ENCODE data around the gene ATXN7L1. TPM values are rescaled to one million over a fixed set of nuclear protein-coding genes. Genes with fewer than 3 reads are reported as not detected.

ATXN7L1 gene
- total RNA-seq, 1 donor = 17.3 TPM

DNA sequence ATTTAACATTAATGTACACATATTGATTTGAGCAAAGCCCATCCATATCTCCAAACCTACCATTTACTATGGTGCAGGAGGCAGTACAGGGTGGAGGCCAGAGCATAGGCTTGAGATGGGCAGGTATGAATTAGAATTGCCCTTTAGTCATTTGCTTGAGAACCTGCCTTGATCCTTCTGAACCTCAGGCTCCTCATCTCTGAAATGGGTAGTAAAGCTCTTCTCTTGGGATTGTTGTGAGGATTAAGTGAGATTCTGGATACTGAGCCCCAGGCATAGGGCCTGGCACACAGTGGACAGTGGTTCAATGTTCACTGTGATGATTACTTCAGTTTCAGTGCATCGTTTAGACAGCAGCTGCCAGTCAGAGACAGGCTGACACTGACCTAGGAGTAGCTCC, 5.0 kb upstream of the ATXN7L1 start:
- no peak for DNase-seq (ENCODE audit: low read depth)
- TF ChIP-seq, protein P1, sequence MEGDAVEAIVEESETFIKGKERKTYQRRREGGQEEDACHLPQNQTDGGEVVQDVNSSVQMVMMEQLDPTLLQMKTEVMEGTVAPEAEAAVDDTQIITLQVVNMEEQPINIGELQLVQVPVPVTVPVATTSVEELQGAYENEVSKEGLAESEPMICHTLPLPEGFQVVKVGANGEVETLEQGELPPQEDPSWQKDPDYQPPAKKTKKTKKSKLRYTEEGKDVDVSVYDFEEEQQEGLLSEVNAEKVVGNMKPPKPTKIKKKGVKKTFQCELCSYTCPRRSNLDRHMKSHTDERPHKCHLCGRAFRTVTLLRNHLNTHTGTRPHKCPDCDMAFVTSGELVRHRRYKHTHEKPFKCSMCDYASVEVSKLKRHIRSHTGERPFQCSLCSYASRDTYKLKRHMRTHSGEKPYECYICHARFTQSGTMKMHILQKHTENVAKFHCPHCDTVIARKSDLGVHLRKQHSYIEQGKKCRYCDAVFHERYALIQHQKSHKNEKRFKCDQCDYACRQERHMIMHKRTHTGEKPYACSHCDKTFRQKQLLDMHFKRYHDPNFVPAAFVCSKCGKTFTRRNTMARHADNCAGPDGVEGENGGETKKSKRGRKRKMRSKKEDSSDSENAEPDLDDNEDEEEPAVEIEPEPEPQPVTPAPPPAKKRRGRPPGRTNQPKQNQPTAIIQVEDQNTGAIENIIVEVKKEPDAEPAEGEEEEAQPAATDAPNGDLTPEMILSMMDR (IDR thresholded peaks at IDR 0.05; ENCODE audit: insufficient read depth, low read depth, low read length) = no peak

DNA sequence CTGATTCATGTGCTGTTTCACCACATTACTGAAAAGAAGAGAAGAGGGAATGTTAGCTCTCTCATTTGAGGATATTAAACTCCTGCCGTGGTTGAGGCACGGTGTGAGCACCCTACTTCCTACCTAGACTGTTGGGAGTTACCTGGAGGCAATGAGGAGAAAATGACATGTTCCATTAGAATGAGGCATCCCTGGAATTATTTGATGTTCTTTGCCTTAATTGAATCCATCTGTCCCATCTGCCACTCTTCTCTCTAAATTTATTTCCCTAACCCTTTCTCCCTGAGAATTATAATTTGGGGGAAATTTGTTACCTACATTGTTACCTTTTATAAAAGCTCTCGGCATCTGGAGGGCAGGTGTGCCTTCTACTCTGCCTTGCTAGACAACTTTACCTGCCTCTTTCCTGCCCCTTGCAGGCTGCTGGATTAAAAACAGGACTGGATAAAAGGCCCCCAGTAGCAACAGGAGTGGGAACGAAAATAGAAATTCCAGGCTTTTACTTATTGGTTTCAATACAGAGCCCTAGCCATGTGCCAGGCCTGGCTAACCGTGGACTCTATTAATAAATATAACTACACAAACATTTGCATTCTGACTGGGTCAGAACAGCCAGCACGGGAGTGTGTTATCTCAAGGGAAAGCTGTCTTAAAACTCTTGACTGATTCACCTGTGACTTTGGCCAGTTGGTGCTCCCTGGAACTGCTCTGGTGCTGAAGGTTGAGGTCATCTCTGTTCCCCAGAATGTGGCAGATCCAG, 4.4 kb upstream of the ATXN7L1 start:
- DNase-seq (ENCODE audit: low read depth) = no peak
- TF ChIP-seq, protein P1 (IDR thresholded peaks at IDR 0.05; ENCODE audit: insufficient read depth, low read depth, low read length) = no peak
- H3K4me3 ChIP-seq (ENCODE audit: low read depth, low read length) = no peak overlapping the region

More for the DNA sequence above, 5.0 kb upstream of the ATXN7L1 start:
- H3K4me3 ChIP-seq (ENCODE audit: low read depth, low read length) = no peak overlapping the region

DNA sequence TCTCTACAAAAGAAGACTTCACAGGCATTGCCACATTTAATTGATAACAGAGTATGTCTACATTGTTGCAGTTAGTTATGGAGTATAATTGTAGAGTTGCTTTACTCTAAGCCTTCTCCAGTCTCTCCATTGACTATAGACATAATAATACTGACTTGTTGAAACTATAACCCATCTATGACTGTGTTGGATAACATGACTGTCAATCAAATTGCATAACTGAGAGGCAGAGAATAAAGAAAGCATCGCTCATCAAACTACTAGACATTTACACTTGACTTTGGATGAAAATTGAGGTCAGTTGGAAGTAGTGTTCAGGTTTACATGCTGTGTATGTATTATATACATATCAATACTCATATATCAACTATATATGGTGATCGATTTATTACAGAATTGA, 3.4 kb upstream of the ATXN7L1 start:
- TF ChIP-seq, protein P1 (IDR thresholded peaks at IDR 0.05; ENCODE audit: insufficient read depth, low read depth, low read length) = no peak
- H3K4me3 ChIP-seq (ENCODE audit: low read depth, low read length) = no peak overlapping the region
- DNase-seq (ENCODE audit: low read depth) = no peak

DNA sequence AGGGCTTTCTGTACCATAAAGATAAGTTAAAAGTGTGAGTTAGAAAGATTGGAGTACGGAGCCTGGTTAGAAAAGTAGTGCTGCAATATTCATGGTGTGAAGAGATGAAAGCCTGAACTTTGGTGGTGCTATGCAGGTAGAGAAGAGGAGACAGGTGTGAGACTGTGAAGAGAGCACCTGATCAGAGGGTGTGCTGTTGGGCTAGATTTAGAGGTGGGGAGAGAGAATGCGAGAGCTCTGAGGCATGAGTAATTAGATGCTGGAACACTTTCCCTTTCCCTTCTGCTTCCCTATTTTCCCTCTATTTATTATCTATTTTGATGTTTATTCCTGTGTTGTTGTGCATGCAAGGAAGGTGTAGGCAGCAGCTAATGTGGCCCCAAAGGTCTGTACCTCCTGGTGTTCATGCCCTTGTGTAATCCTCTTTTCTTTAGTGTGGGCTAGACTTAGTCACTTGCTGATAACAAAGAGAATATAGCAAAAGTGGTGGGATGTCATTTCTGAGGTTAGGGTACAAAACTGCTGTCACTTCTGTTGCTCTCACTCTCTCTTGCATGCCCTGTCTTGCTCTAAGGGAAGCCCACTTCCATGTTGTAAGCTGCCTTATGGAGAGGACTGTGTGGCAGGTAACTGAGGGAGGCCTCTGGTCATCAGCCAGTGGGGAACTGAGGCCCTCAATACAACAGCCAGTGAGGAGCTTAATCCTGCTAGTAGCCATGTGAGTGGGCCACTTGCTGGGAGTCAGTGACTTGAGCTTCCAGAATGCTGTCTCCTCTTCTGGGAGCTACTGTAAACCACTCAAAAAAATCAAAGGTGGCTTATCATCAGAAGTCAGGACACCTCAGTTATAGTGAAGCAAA, 2.6 kb upstream of the ATXN7L1 start:
- H3K4me3 ChIP-seq (ENCODE audit: low read depth, low read length) = no peak overlapping the region

DNA sequence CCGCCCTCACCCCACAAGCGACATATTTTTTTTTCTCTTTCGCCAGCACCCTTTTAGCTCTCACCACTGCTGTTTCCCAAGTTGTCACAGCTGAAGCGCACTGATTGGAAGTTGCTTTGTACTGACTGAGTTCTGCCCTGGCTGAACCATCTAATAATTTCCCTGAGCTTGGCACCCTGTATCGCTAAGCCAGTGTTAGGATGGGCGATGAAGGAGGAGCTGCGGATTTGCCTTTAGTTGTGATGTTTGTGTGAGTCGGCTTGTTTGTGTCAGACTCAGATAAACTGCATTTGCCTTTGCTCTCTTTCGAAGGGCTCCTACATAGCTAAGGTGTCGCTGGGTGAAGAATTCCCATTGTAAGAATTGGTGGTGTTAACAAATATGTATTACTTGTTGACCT, 1.3 kb upstream of the ATXN7L1 start:
- peak; percentile 14 for DNase-seq (ENCODE audit: low read depth)
- peak overlapping the region; percentile 77 for H3K4me3 ChIP-seq (ENCODE audit: low read depth, low read length)

More for the DNA sequence above, 2.6 kb upstream of the ATXN7L1 start:
- DNase-seq (ENCODE audit: low read depth) = no peak
- TF ChIP-seq, protein P1 (IDR thresholded peaks at IDR 0.05; ENCODE audit: insufficient read depth, low read depth, low read length) = no peak

DNA sequence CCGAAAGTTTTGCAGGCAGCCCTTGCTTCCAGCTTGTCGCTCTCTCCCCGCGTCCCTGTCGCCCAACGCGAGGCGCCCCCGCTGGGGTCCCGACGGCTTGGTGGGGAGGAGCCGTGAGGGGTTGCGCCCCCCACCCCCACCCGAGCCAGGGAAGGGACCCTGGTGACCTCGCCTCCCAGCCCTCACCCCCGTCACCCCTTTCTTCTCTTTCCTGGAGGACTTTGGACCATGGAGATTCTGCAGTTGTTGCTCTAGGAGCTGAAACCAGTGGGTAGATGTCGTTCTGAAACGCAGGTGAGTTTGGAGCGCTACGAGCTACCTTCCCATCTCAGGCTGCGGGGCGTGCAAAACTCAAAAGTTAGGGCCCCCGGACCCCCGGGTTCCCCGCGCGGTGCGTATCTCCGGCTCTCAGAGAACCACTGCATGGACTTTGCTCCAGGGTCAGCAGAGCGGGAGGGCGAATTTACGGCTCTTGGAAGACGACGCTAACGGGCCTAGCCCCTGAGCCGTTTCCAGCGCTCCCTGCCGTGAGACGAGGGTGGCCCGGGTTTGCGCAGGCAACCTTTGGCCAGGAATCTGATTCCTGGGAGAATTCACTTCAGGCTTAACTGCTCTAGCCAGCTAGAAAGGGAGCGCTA, 684 bp upstream of the ATXN7L1 start:
- DNase-seq (ENCODE audit: low read depth) = peak; percentile 51
- TF ChIP-seq, protein P1 (IDR thresholded peaks at IDR 0.05; ENCODE audit: insufficient read depth, low read depth, low read length) = peak; percentile 5
- peak overlapping the region; percentile 77 for H3K4me3 ChIP-seq (ENCODE audit: low read depth, low read length)

More for the DNA sequence above, 1.3 kb upstream of the ATXN7L1 start:
- TF ChIP-seq, protein P1 (IDR thresholded peaks at IDR 0.05; ENCODE audit: insufficient read depth, low read depth, low read length) = no peak

All from fibroblast of villous mesenchyme (primary cell).